Spleen (tissue), 7 donors: Measurements from ENCODE around the gene CD80.

ENCODE experiments used
- POLR2A ChIP-seq, 3 donors: fragments of 450-650 bp; IDR thresholded peaks; one replicate each; pipeline ENCODE4 v1.5.1; 2017; ENCODE audit warnings: antibody characterized with exemption in 3 of 3, mild to moderate bottlenecking in 1 of 3
- TF ChIP-seq, protein P1 (sequence below), 11 experiments: fragments of 200-600 bp in 7 of 11; fragments of 450-650 bp in 4 of 11; sonication (generic) in 4 of 11; IDR thresholded peaks in 8 of 11; conservative IDR thresholded peaks in 3 of 11; 1 replicate in 7 of 11; 2 replicates in 4 of 11; pipeline versions ENCODE4 v1.4.0 to v1.8.0; 2016 to 2021; ENCODE audit warnings: antibody characterized with exemption in 11 of 11, inconsistent platforms in 4 of 11, mild to moderate bottlenecking in 1 of 11
- donor health status: DM: no; HTN: no; CAD: no; lungs with moderate emphysema.
- donor health status: DM: no; HTN: no; CAD: no.
- donor health status: DM: no; HTN: no; CAD: no.

DNA sequence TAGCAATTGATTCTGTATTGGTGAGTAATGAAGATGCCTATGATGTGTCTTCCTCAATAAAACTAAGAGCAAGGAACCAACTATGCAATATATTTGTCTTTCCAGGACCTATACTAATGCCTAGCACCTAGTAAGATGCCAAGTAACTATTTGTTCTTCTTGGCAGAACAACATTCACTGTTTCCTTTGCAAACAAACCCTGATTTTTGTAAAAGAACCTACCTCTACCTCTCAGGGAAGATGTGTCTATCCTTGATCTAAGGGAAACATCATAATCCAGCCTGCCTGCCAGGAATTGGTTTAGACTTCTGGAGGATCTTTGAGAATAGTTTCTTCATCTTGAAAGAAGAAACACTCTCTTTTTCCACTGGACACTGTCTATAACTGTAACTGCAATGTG lies 16.1 kb upstream of the CD80 start:
- TF ChIP-seq, protein P1, sequence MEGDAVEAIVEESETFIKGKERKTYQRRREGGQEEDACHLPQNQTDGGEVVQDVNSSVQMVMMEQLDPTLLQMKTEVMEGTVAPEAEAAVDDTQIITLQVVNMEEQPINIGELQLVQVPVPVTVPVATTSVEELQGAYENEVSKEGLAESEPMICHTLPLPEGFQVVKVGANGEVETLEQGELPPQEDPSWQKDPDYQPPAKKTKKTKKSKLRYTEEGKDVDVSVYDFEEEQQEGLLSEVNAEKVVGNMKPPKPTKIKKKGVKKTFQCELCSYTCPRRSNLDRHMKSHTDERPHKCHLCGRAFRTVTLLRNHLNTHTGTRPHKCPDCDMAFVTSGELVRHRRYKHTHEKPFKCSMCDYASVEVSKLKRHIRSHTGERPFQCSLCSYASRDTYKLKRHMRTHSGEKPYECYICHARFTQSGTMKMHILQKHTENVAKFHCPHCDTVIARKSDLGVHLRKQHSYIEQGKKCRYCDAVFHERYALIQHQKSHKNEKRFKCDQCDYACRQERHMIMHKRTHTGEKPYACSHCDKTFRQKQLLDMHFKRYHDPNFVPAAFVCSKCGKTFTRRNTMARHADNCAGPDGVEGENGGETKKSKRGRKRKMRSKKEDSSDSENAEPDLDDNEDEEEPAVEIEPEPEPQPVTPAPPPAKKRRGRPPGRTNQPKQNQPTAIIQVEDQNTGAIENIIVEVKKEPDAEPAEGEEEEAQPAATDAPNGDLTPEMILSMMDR (IDR thresholded peaks at IDR 0.05 in 8 of 11, conservative IDR thresholded peaks at IDR 0.05 in 3 of 11): no peak
- no peak for TF ChIP-seq POLR2A (IDR thresholded peaks at IDR 0.05)
